Measurements from ENCODE around the gene STBD1.
"Not testable (repeated sequence)": the region's sequence is repeated elsewhere in the genome, so short reads cannot be mapped to it uniquely, and the experiment has no call there.

GRCh38 chr4:76287811-76288210 is 18.7 kb upstream of the STBD1 start:
- TF ChIP-seq EZH2 (IDR thresholded peaks at IDR 0.05; ENCODE audit: borderline replicate concordance, low read depth, low read length, severe bottlenecking); CTCF (IDR thresholded peaks at IDR 0.05; ENCODE audit: borderline replicate concordance, extremely low read depth, low read length, poor library complexity, severe bottlenecking): not testable (repeated sequence)

Data from DND-41 (cell line).